SU-DHL-6 (cell line): ENCODE results near the gene ST7.

Experiments
- EZH2phosphoT487 ChIP-seq: fragments of 200-600 bp; sonication (generic), shearing (Covaris generic); conservative IDR thresholded peaks from 2 replicates; pipeline ENCODE4 v1.6.1; 2018; ENCODE audit warnings: mild to moderate bottlenecking, antibody characterized with exemption, low read length, moderate library complexity, mixed read lengths
- TF ChIP-seq, protein P1 (sequence below): fragments of 200-600 bp; sonication (generic); IDR thresholded peaks from one replicate; pipeline ENCODE4 v1.5.1; 2017; ENCODE audit warnings: antibody characterized with exemption, mild to moderate bottlenecking, low read length, moderate library complexity; ENCODE audit not compliant: insufficient read depth, poor library complexity, severe bottlenecking

- TF ChIP-seq, protein P1, sequence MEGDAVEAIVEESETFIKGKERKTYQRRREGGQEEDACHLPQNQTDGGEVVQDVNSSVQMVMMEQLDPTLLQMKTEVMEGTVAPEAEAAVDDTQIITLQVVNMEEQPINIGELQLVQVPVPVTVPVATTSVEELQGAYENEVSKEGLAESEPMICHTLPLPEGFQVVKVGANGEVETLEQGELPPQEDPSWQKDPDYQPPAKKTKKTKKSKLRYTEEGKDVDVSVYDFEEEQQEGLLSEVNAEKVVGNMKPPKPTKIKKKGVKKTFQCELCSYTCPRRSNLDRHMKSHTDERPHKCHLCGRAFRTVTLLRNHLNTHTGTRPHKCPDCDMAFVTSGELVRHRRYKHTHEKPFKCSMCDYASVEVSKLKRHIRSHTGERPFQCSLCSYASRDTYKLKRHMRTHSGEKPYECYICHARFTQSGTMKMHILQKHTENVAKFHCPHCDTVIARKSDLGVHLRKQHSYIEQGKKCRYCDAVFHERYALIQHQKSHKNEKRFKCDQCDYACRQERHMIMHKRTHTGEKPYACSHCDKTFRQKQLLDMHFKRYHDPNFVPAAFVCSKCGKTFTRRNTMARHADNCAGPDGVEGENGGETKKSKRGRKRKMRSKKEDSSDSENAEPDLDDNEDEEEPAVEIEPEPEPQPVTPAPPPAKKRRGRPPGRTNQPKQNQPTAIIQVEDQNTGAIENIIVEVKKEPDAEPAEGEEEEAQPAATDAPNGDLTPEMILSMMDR, result no peak
- TF ChIP-seq EZH2phosphoT487, result no peak
Measured at GRCh38 chr7:117218700-117219099, 265.4 kb downstream of the ST7 start.
